ENCODE data around the gene NTN1.

The NTN1 gene

GRCh38 chr17:9266031-9266680 lies 244.8 kb downstream of the NTN1 start:
- H3K4me3 ChIP-seq (ENCODE audit: low read depth, low read length) = no peak overlapping the region

- no peak overlapping the region for H3K4me3 ChIP-seq (ENCODE audit: low read depth, low read length)
Measured at GRCh38 chr17:9266697-9267117, 245.4 kb downstream of the NTN1 start.

- H3K4me3 ChIP-seq (ENCODE audit: low read depth, low read length) = no peak overlapping the region
Measured at GRCh38 chr17:9268546-9268945, 247.2 kb downstream of the NTN1 start.

- H3K4me3 ChIP-seq (ENCODE audit: low read depth, low read length) = no peak overlapping the region
Measured at GRCh38 chr17:9269350-9270035, 248.2 kb downstream of the NTN1 start.

DNA sequence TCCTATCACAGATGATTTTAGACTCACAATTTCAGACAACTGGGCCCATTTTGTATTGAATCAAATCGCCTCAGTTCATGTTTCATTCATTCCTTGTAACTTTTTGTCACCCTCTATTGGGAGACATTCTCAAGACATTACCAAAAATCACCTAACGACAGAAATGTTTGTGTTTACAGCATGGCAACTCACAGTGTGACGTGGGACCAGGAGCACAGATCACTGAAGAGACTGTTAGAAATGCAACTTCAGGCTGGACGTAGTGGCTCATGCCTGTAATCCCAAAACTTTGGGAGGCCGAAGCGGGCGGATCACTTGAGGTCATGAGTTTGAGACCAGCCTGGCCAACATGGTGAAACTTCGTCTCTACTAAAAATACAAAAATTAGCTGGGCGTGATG lies 249.6 kb downstream of the NTN1 start:
- H3K4me3 ChIP-seq (ENCODE audit: low read depth, low read length) = no peak overlapping the region

- H3K4me3 ChIP-seq (ENCODE audit: low read depth, low read length) = no peak overlapping the region
Measured at GRCh38 chr17:9271989-9272388, 250.7 kb downstream of the NTN1 start.

DNA sequence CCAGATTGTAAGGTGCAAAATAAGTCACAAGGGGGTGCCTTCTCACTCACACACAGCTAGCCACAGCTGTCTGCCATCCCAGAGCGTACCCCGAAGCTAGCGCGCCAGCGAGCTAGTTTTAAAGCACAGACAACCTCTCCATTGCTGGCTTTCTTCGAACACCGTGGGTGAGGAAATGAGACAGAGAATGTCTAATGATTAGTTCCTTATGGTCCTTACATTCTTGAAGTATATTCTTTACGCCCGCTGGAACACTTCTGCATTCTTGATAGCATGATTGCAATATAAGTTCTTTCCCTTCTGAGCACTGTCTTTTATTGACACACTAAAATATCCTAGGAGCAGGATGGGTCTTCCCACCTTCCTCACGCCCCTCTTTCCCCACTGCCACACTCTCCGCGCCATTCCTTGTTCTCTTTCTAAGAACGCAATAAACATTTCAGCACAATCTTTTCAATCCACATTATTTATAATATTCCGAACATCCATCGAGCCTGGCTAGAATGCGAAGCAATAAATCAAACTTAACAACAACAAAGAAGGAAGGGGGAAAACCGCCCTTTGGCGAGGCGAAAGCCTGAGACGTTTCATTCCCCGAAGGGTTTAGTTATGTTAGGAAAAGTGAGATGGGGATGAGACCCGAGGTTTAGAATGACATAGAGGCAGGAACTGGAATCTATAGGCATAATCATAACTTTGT lies 251.3 kb downstream of the NTN1 start:
- H3K4me3 ChIP-seq (ENCODE audit: low read depth, low read length) = no peak overlapping the region

DNA sequence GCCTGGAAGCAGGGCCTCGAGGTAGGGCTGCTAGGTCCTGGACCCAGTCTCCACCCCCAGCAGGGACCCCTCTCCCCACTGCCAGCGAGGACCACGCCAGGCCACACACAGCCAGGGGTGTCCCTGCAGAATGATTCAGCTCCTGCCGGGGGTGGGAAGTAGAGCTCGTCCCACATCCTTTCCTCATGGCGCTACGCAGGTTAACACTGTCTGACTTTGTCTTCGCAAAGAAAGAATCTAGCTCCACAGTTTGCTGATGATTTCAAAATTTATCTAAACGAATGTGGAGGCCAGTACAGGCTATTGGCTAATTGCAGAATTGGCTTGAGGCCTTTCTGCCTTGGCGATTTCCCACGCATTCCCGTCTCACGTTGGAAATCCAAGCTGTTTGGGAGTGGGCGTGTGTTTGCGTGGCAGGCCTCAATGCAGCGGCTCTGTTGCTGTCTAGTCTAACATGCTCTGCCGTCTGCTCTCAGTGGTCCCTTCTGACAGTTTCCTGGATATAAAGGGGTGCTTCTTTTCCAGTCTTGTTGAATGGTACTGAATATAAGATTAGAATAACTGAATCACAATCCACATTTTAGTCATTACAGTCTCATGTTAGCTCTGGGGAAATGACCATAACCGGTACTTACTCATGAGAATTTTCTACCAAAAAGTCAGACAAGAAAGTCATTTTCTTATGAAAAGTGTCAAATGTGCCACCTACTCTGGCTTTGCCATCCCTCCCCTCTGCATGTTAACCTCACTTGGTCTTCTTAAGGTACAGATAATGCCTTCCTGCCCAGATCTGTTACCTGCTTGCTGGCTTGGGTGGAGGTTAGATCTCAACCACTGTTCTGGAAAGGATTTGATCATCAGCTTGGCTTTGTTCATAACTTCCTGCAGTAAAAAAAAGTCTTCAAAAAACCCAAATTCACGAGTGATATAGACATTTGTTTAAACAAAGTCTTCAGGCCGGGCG lies 252.4 kb downstream of the NTN1 start:
- H3K4me3 ChIP-seq (ENCODE audit: low read depth, low read length) = no peak overlapping the region

GRCh38 chr17:9274973-9275372 lies 253.7 kb downstream of the NTN1 start:
- no peak overlapping the region for H3K4me3 ChIP-seq (ENCODE audit: low read depth, low read length)

GRCh38 chr17:9279893-9280292 lies 258.6 kb downstream of the NTN1 start:
- H3K4me3 ChIP-seq (ENCODE audit: low read depth, low read length) = no peak overlapping the region

GRCh38 chr17:9283909-9284308 lies 262.6 kb downstream of the NTN1 start:
- H3K4me3 ChIP-seq (ENCODE audit: low read depth, low read length) = no peak overlapping the region

DNA sequence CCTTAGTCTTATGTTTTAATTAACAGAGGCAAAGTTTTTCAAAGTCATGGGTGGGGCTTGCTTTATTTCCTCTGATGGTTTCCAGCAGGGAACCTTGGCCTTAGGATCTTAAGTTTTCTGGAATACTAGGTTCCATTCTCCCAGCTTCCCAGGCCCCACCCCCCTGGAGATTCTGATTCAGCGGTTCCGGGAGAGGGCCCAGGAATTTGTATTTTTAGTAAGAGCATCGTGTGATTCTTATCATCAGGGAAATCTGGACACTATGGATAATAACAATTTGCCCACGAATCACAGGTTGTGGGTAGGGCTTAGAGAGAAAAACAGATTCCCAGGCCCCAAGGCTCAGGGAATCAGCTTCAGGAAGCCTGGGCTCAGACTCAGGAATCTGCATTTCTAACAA lies 263.6 kb downstream of the NTN1 start:
- H3K4me3 ChIP-seq (ENCODE audit: low read depth, low read length) = no peak overlapping the region

GRCh38 chr17:9285602-9286427 lies 264.5 kb downstream of the NTN1 start:
- H3K4me3 ChIP-seq (ENCODE audit: low read depth, low read length) = no peak overlapping the region

- no peak overlapping the region for H3K4me3 ChIP-seq (ENCODE audit: low read depth, low read length)
Measured at GRCh38 chr17:9286434-9286833, 265.1 kb downstream of the NTN1 start.

- H3K4me3 ChIP-seq (ENCODE audit: low read depth, low read length) = no peak overlapping the region
Measured at GRCh38 chr17:9287306-9287705, 266.0 kb downstream of the NTN1 start.

DNA sequence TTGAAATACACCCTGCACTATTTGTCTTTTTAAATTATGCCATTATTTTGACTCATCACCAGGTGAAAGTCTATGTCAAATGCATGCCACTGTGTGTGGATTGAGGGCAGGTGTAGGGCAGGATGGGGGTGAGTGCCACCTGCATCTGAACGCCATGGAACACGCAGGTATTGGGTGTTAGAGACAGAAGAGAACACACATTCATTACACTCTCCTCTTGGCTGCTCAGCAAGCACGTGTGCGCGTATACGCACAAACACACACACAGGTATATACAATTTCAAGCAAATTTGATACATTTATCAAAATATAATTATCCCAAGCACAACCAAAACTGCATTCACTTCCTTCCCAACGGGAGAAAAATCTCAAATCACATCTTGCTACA lies 268.9 kb downstream of the NTN1 start:
- H3K4me3 ChIP-seq (ENCODE audit: low read depth, low read length) = no peak overlapping the region

DNA sequence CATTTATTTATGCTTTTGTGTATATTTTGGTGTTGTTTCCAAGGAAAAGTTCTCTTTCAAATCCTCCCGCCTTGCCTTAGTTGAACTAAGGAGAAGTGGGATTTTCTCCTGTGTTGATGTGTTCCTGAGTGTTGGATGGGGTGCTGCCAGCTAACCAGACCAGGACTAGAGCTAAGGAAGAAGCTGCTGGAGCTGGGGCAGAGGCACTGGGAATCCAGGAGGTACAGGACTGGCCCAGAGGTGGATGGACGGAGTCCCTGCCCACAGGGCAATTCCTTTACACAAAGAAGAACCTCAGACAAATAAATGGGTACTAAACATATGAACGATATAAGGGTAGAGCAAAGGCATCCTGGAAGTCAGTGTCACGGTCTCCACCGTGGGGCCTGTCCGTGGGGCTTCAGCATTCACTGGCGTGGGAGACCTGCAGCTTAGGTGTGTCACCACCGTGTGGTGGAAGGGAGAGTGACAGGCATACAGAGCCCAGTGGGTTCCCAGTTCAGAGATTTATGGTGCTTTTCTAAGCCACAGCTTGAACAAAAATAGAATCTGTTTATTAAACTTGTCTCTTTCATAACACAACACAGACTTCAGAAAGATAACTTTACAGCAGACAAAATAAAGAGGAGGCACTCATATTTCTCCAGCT lies 270.7 kb downstream of the NTN1 start:
- no peak overlapping the region for H3K4me3 ChIP-seq (ENCODE audit: low read depth, low read length)

- H3K4me3 ChIP-seq (ENCODE audit: low read depth, low read length) = no peak overlapping the region
Measured at GRCh38 chr17:9292561-9292941, 271.2 kb downstream of the NTN1 start.
